Ecto neural progenitor cell (in vitro differentiated cells): ENCODE results near the gene NIN.
"Not testable (repeated sequence)": the region's sequence is repeated elsewhere in the genome, so short reads cannot be mapped to it uniquely, and the experiment has no call there.

Experiments
- DNase-seq: peaks from one replicate; pipeline ENCODE4 v3.0.0-alpha.2; 2018; ENCODE audit warnings: low spot score

Gene NIN

GRCh38 chr14:50717811-50718210 lies 113.2 kb downstream of the NIN start:
- no peak for DNase-seq

GRCh38 chr14:50714450-50715073 lies 116.4 kb downstream of the NIN start:
- DNase-seq = no peak

GRCh38 chr14:50711043-50711442 lies 119.9 kb downstream of the NIN start:
- DNase-seq = no peak

- no peak for DNase-seq
Measured at GRCh38 chr14:50705026-50705593, 125.9 kb downstream of the NIN start.

- DNase-seq = no peak
Measured at GRCh38 chr14:50704454-50705010, 126.4 kb downstream of the NIN start.

- no peak for DNase-seq
Measured at GRCh38 chr14:50697659-50698290, 133.2 kb downstream of the NIN start.

- DNase-seq = not testable (repeated sequence)
Measured at GRCh38 chr14:50694260-50694659, 136.7 kb downstream of the NIN start.

- DNase-seq = no peak
Measured at GRCh38 chr14:50688875-50689274, 142.1 kb downstream of the NIN start.

GRCh38 chr14:50679674-50680073 lies 151.3 kb downstream of the NIN start:
- DNase-seq = no peak

- DNase-seq = no peak
Measured at GRCh38 chr14:50678163-50678562, 152.8 kb downstream of the NIN start.

- DNase-seq = no peak
Measured at GRCh38 chr14:50677527-50678063, 153.4 kb downstream of the NIN start.

GRCh38 chr14:50676814-50677516 lies 154.0 kb downstream of the NIN start:
- DNase-seq = no peak

GRCh38 chr14:50675597-50675996 lies 155.4 kb downstream of the NIN start:
- DNase-seq = no peak

GRCh38 chr14:50670866-50671256 lies 160.1 kb downstream of the NIN start:
- DNase-seq = no peak

GRCh38 chr14:50670196-50670865 lies 160.6 kb downstream of the NIN start:
- DNase-seq = no peak
